Vagina (tissue), 2 donors: ENCODE data around the gene ELMO1. TPM values are rescaled to one million over a fixed set of nuclear protein-coding genes. Genes with fewer than 3 reads are reported as not detected.

Experiments used
- DNase-seq, 2 donors: peaks; one replicate each; pipeline ENCODE4 v3.0.0-alpha.2; 2017; ENCODE audit errors: extremely low spot score in 2 of 2
- H3K27ac ChIP-seq: fragments of 200-600 bp; sonication (generic); one replicate; pipeline ENCODE4 v1.5.1; 2019
- H3K27me3 ChIP-seq: fragments of 200-600 bp; sonication (generic); one replicate; pipeline ENCODE4 v1.5.1; 2019
- H3K36me3 ChIP-seq, 2 donors: fragments of 200-600 bp; sonication (generic); one replicate each; pipeline ENCODE4 v1.5.1; 2017 to 2019
- H3K4me1 ChIP-seq: fragments of 200-600 bp; sonication (generic); one replicate; pipeline ENCODE4 v1.5.1; 2019
- H3K4me3 ChIP-seq, 2 donors: fragments of 200-600 bp; sonication (generic); 1 replicate in 1 of 2; 2 replicates in 1 of 2; pipeline ENCODE4 v1.5.1; 2016 to 2019
- H3K9me3 ChIP-seq: fragments of 200-600 bp; sonication (generic); one replicate; pipeline ENCODE4 v1.5.1; 2019
- POLR2A ChIP-seq, 2 donors: fragments of 450-650 bp; IDR thresholded peaks; one replicate each; pipeline ENCODE4 v1.6.1; 2017; ENCODE audit warnings: antibody characterized with exemption in 2 of 2, mild to moderate bottlenecking in 2 of 2, moderate library complexity in 2 of 2
- POLR2AphosphoS5 ChIP-seq, 2 donors: sonication (generic); formaldehyde crosslinking; IDR thresholded peaks; one replicate each; pipeline ENCODE4 v1.9.0; 2017; ENCODE audit warnings: antibody characterized with exemption in 2 of 2, mild to moderate bottlenecking in 2 of 2, low read depth in 1 of 2; ENCODE audit not compliant: insufficient read depth in 1 of 2
- intact Hi-C: fragments of 100-400 bp; cut with DNase I; formaldehyde crosslinking; loops from one replicate; pipeline ENCODE4 v1.15.1; 2023
- total RNA-seq: library from RNA; depleted of rRNA; stranded (reverse); fragments of >200 nt; gene quantifications from one replicate; pipeline ENCODE4 v1.2.3, GENCODE V29; 2016
- TF ChIP-seq, protein P1 (sequence below), 3 experiments: fragments of 450-650 bp in 2 of 3; fragments of 200-600 bp in 1 of 3; sonication (generic) in 1 of 3; IDR thresholded peaks; one replicate each; pipeline ENCODE4 v1.5.1; 2017 to 2019; ENCODE audit warnings: antibody characterized with exemption in 3 of 3, mild to moderate bottlenecking in 2 of 3, moderate library complexity in 2 of 3

The ELMO1 gene
- total RNA-seq, 1 donor from 2014 or later: 74.4 TPM

- H3K9me3 ChIP-seq: no peaks in the 10 kb centered on the region
- no peaks in the 10 kb centered on the region for H3K36me3 ChIP-seq
- no peak overlapping the region for H3K4me3 ChIP-seq
- no peaks in the 10 kb centered on the region for H3K27me3 ChIP-seq
- TF ChIP-seq POLR2A (IDR thresholded peaks at IDR 0.05) (no peak), POLR2AphosphoS5 (IDR thresholded peaks at IDR 0.05; ENCODE audit: insufficient read depth in 1 of 2, low read depth in 1 of 2) (no peak)
- TF ChIP-seq, protein P1, sequence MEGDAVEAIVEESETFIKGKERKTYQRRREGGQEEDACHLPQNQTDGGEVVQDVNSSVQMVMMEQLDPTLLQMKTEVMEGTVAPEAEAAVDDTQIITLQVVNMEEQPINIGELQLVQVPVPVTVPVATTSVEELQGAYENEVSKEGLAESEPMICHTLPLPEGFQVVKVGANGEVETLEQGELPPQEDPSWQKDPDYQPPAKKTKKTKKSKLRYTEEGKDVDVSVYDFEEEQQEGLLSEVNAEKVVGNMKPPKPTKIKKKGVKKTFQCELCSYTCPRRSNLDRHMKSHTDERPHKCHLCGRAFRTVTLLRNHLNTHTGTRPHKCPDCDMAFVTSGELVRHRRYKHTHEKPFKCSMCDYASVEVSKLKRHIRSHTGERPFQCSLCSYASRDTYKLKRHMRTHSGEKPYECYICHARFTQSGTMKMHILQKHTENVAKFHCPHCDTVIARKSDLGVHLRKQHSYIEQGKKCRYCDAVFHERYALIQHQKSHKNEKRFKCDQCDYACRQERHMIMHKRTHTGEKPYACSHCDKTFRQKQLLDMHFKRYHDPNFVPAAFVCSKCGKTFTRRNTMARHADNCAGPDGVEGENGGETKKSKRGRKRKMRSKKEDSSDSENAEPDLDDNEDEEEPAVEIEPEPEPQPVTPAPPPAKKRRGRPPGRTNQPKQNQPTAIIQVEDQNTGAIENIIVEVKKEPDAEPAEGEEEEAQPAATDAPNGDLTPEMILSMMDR (IDR thresholded peaks at IDR 0.05): no peak
- no peak overlapping the region for H3K27ac ChIP-seq
- H3K4me1 ChIP-seq: no peaks in the 10 kb centered on the region
- intact Hi-C loops: no loop called here
- no peak for DNase-seq
Measured at GRCh38 chr7:36910401-36910800, 538.3 kb downstream of the ELMO1 start.

- no peaks in the 10 kb centered on the region for H3K9me3 ChIP-seq
- no peak overlapping the region for H3K27ac ChIP-seq
- intact Hi-C loops: no loop called here
- no peaks in the 10 kb centered on the region for H3K4me1 ChIP-seq
- H3K36me3 ChIP-seq: no peaks in the 10 kb centered on the region
- no peak for DNase-seq
- no peaks in the 10 kb centered on the region for H3K27me3 ChIP-seq
- TF ChIP-seq, protein P1 (IDR thresholded peaks at IDR 0.05): no peak
- TF ChIP-seq POLR2AphosphoS5 (IDR thresholded peaks at IDR 0.05; ENCODE audit: insufficient read depth in 1 of 2, low read depth in 1 of 2) (no peak), POLR2A (IDR thresholded peaks at IDR 0.05) (no peak)
- H3K4me3 ChIP-seq: no peak overlapping the region
Measured at GRCh38 chr7:36906956-36907635, 541.6 kb downstream of the ELMO1 start.

GRCh38 chr7:36906448-36906847 is 542.2 kb downstream of the ELMO1 start:
- Histone ChIP-seq H3K27ac (no peak overlapping the region), H3K9me3 (no peaks in the 10 kb centered on the region), H3K27me3 (no peaks in the 10 kb centered on the region), H3K4me1 (no peaks in the 10 kb centered on the region), H3K36me3 (no peaks in the 10 kb centered on the region), H3K4me3 (no peak overlapping the region)
- TF ChIP-seq, protein P1 (IDR thresholded peaks at IDR 0.05): no peak
- TF ChIP-seq POLR2A (IDR thresholded peaks at IDR 0.05) (no peak), POLR2AphosphoS5 (IDR thresholded peaks at IDR 0.05; ENCODE audit: insufficient read depth in 1 of 2, low read depth in 1 of 2) (no peak)
- intact Hi-C loops: no loop called here
- no peak for DNase-seq

- no peak overlapping the region for H3K27ac ChIP-seq
Measured at GRCh38 chr7:36905841-36906240, 542.8 kb downstream of the ELMO1 start.

DNA sequence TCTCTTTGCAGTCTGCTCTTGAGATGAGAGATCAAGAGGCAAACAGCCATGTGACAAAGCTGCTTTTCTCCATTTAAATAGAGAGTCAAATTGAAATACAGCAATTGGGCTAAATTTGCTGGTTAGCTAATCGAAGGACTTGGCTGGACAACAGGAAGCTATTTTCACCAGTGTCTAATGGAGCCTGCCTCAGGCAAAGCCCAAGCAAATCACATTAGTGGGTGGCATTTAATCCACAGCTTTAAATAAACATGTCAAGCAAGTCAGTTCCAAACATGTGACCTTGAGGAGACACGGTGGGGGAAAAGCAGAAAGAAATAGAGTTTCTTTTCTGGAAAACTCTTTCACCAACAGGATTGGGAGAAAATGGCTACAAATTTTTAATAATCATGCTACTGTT is 543.9 kb downstream of the ELMO1 start:
- H3K36me3 ChIP-seq: no peaks in the 10 kb centered on the region
- DNase-seq: no peak
- no peaks in the 10 kb centered on the region for H3K27me3 ChIP-seq
- TF ChIP-seq, protein P1 (IDR thresholded peaks at IDR 0.05): no peak
- intact Hi-C loops: no loop called here
- H3K27ac ChIP-seq: no peak overlapping the region
- H3K9me3 ChIP-seq: no peaks in the 10 kb centered on the region
- H3K4me1 ChIP-seq: no peaks in the 10 kb centered on the region
- no peak overlapping the region for H3K4me3 ChIP-seq

More at GRCh38 chr7:36905841-36906240, 542.8 kb downstream of the ELMO1 start:
- no peaks in the 10 kb centered on the region for H3K9me3 ChIP-seq
- intact Hi-C loops: no loop called here
- no peak for DNase-seq
- no peak overlapping the region for H3K4me3 ChIP-seq
- TF ChIP-seq, protein P1 (IDR thresholded peaks at IDR 0.05): no peak
- TF ChIP-seq POLR2A (IDR thresholded peaks at IDR 0.05) (no peak), POLR2AphosphoS5 (IDR thresholded peaks at IDR 0.05; ENCODE audit: insufficient read depth in 1 of 2, low read depth in 1 of 2) (no peak)
- no peaks in the 10 kb centered on the region for H3K36me3 ChIP-seq
- H3K27me3 ChIP-seq: no peaks in the 10 kb centered on the region
- H3K4me1 ChIP-seq: no peaks in the 10 kb centered on the region
